Gastrocnemius medialis (tissue), 4 donors: ENCODE measurements around the gene KLHDC9.

ENCODE experiments used
- CTCF ChIP-seq, 5 experiments: fragments of 450-650 bp in 3 of 5; fragments of 200-600 bp in 2 of 5; sonication (generic) in 2 of 5; IDR thresholded peaks in 4 of 5; conservative IDR thresholded peaks in 1 of 5; 1 replicate in 4 of 5; 2 replicates in 1 of 5; pipeline ENCODE4 v1.5.1; 2016 to 2019; ENCODE audit warnings: antibody characterized with exemption in 5 of 5, mild to moderate bottlenecking in 3 of 5, moderate library complexity in 3 of 5
- POLR2A ChIP-seq, 2 donors: fragments of 450-650 bp; IDR thresholded peaks; one replicate each; pipeline ENCODE4 v1.6.1; 2017; ENCODE audit warnings: antibody characterized with exemption in 2 of 2, mild to moderate bottlenecking in 2 of 2, moderate library complexity in 2 of 2

- TF ChIP-seq CTCF (IDR thresholded peaks at IDR 0.05 in 4 of 5, conservative IDR thresholded peaks at IDR 0.05 in 1 of 5), result no peak
- no peak for TF ChIP-seq POLR2A (IDR thresholded peaks at IDR 0.05)
Observed at GRCh38 chr1:161100556-161100955, 2.4 kb downstream of the KLHDC9 start.
